Measurements from ENCODE around the gene LRIG1.

Gene LRIG1

GRCh38 chr3:66377800-66378199 lies 123.0 kb downstream of the LRIG1 start:
- H3K4me3 ChIP-seq (ENCODE audit: low read depth, low read length), result no peak overlapping the region
- no peak for TF ChIP-seq CTCF (IDR thresholded peaks at IDR 0.05; ENCODE audit: borderline replicate concordance, insufficient read depth, low read depth, low read length)

- TF ChIP-seq CTCF (IDR thresholded peaks at IDR 0.05; ENCODE audit: borderline replicate concordance, insufficient read depth, low read depth, low read length), result no peak
- H3K4me3 ChIP-seq (ENCODE audit: low read depth, low read length), result no peak overlapping the region
Measured at GRCh38 chr3:66376568-66376967, 124.3 kb downstream of the LRIG1 start.

DNA sequence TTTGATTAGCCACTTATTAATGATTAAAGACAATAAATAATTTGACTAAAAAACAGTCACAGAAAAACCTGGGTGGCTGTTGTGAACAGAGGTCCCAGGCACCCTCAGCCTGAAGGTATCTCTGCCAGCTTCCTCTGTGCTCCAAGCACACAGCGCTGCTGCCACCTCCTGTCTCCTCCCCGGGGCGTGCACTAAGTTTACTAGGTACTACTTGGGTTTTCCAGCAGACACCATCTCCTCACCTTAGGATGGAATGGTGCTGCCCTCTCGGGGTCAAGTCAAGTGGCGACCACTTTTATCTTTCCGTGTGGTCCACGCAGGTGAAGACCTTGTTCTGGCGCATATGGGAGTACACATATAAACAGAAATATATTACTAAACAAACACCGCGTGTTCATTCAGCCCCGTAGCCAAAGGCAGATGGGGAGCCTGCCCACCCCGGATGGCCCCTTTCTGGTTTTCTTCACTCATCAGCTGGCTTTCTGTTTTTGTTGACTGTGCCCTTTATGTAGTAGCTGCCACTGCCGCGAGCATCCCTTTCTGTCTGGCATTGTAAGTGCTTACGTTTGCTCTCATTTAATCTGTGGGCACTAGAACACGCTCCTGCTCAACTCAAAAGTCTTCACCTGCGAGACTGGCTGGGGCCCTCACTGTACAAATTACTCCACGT lies 128.0 kb downstream of the LRIG1 start:
- TF ChIP-seq CTCF (IDR thresholded peaks at IDR 0.05; ENCODE audit: borderline replicate concordance, insufficient read depth, low read depth, low read length), result no peak

DNA sequence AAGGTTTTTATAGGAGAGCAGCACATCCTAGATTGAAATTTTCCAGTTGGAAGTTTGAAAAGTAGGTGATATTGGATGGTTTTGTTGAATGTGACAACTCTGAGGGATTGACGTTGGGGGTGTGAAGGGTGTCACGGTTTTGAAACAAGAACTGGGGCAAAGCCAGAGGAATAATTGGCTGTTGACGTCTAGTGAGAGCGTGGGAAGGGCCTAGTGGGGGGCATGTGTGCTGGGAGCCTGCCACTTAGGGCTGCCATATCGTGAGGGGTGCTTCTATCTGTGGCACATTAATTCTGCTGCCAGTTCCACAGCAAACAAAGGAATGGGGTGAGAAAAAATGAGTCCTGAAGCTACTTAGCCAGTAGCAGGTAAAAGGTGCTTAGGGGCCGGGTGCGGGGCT lies 129.4 kb downstream of the LRIG1 start:
- H3K4me3 ChIP-seq (ENCODE audit: low read depth, low read length), result no peak overlapping the region
- TF ChIP-seq CTCF (IDR thresholded peaks at IDR 0.05; ENCODE audit: borderline replicate concordance, insufficient read depth, low read depth, low read length), result no peak

More for the DNA sequence above, 128.0 kb downstream of the LRIG1 start:
- no peak overlapping the region for H3K4me3 ChIP-seq (ENCODE audit: low read depth, low read length)

- no peak for TF ChIP-seq CTCF (IDR thresholded peaks at IDR 0.05; ENCODE audit: borderline replicate concordance, insufficient read depth, low read depth, low read length)
- no peak overlapping the region for H3K4me3 ChIP-seq (ENCODE audit: low read depth, low read length)
Measured at GRCh38 chr3:66370179-66370578, 130.6 kb downstream of the LRIG1 start.

GRCh38 chr3:66367979-66368378 lies 132.8 kb downstream of the LRIG1 start:
- TF ChIP-seq CTCF (IDR thresholded peaks at IDR 0.05; ENCODE audit: borderline replicate concordance, insufficient read depth, low read depth, low read length), result no peak
- no peak overlapping the region for H3K4me3 ChIP-seq (ENCODE audit: low read depth, low read length)

GRCh38 chr3:66366747-66367146 lies 134.1 kb downstream of the LRIG1 start:
- no peak overlapping the region for H3K4me3 ChIP-seq (ENCODE audit: low read depth, low read length)
- TF ChIP-seq CTCF (IDR thresholded peaks at IDR 0.05; ENCODE audit: borderline replicate concordance, insufficient read depth, low read depth, low read length), result no peak

Data from GM12875 (cell line).